ENCODE results near the gene KLHL20. TPM values are rescaled to one million over a fixed set of nuclear protein-coding genes. Genes with fewer than 3 reads are reported as not detected.
"Not testable (repeated sequence)": the region's sequence is repeated elsewhere in the genome, so short reads cannot be mapped to it uniquely, and the experiment has no call there.

Gene KLHL20
- total RNA-seq, 1 experiment from 2014 or later = 15.3 TPM

- no TSS peak for BruUV-seq (replicated peaks)
- Histone ChIP-seq H3K27ac (no peak overlapping the region), H3K79me2 (ENCODE audit: low read depth) (no peaks in the 10 kb centered on the region), H3K4me3 (no peak overlapping the region), H4K20me1 (ENCODE audit: insufficient read depth) (no peaks in the 10 kb centered on the region), H2AFZ (0 out of 2 replicates have a peak overlapping the region, but pooled peaks have one; percentile 55), H3K4me1 (replicated peaks; ENCODE audit: insufficient read depth) (peaks cover 5% of the 10 kb centered on the region; the same call in 1 of the 2 replicates), H3K36me3 (ENCODE audit: low read depth) (no peaks in the 10 kb centered on the region), H3K9me2 (ENCODE audit: insufficient read depth) (no peaks in the 10 kb centered on the region), H3K9me3 (ENCODE audit: insufficient read depth, low read depth) (no peaks in the 10 kb centered on the region), H3K27me3 (ENCODE audit: insufficient read depth, low read depth) (no peaks in the 10 kb centered on the region), H3K4me2 (no peak overlapping the region), H3F3A (ENCODE audit: insufficient read depth, low read depth) (no peaks in the 10 kb centered on the region)
- intact Hi-C loops (cut with micrococcal nuclease; ENCODE audit: unreplicated experiment) = no loop called here
- no peak for TF ChIP-seq CTCF (conservative IDR thresholded peaks at IDR 0.05)
- no peak for TF ChIP-seq EZH2 (IDR thresholded peaks at IDR 0.05; ENCODE audit: low read depth)
- ChIA-PET CTCF (no interaction called here), POLR2A (ENCODE audit: unreplicated experiment) (no interaction called here)
- DNase-seq = no peak
Measured at GRCh38 chr1:173682184-173682583, 32.6 kb upstream of the KLHL20 start.

GRCh38 chr1:173683838-173684237 is 30.9 kb upstream of the KLHL20 start:
- intact Hi-C loops (cut with micrococcal nuclease; ENCODE audit: unreplicated experiment); H3F3A ChIP-seq (ENCODE audit: insufficient read depth, low read depth); H3K27ac ChIP-seq; H3K9me3 ChIP-seq (ENCODE audit: insufficient read depth, low read depth); POLR2A ChIA-PET (ENCODE audit: unreplicated experiment); H3K36me3 ChIP-seq (ENCODE audit: low read depth); H3K9me2 ChIP-seq (ENCODE audit: insufficient read depth); CTCF ChIA-PET; H3K4me1 ChIP-seq (replicated peaks; ENCODE audit: insufficient read depth); H4K20me1 ChIP-seq (ENCODE audit: insufficient read depth); H2AFZ ChIP-seq; BruUV-seq (replicated peaks); H3K4me3 ChIP-seq; H3K4me2 ChIP-seq; H3K79me2 ChIP-seq (ENCODE audit: low read depth); H3K27me3 ChIP-seq (ENCODE audit: insufficient read depth, low read depth); DNase-seq: not testable (repeated sequence)

- H3K4me1 ChIP-seq (replicated peaks; ENCODE audit: insufficient read depth); H3K4me2 ChIP-seq; POLR2A ChIA-PET (ENCODE audit: unreplicated experiment); H4K20me1 ChIP-seq (ENCODE audit: insufficient read depth); H3K36me3 ChIP-seq (ENCODE audit: low read depth); H3K79me2 ChIP-seq (ENCODE audit: low read depth); H3K9me3 ChIP-seq (ENCODE audit: insufficient read depth, low read depth); H3K27me3 ChIP-seq (ENCODE audit: insufficient read depth, low read depth); intact Hi-C loops (cut with micrococcal nuclease; ENCODE audit: unreplicated experiment); H3K4me3 ChIP-seq; DNase-seq; CTCF ChIA-PET; H2AFZ ChIP-seq; H3K27ac ChIP-seq; H3F3A ChIP-seq (ENCODE audit: insufficient read depth, low read depth); BruUV-seq (replicated peaks); H3K9me2 ChIP-seq (ENCODE audit: insufficient read depth): not testable (repeated sequence)
Measured at GRCh38 chr1:173685121-173685520, 29.7 kb upstream of the KLHL20 start.

- Histone ChIP-seq H3K79me2 (ENCODE audit: low read depth) (no peaks in the 10 kb centered on the region), H3K4me1 (replicated peaks; ENCODE audit: insufficient read depth) (no peaks in the 10 kb centered on the region), H3K9me3 (ENCODE audit: insufficient read depth, low read depth) (no peaks in the 10 kb centered on the region), H4K20me1 (ENCODE audit: insufficient read depth) (no peaks in the 10 kb centered on the region), H3K36me3 (ENCODE audit: low read depth) (no peaks in the 10 kb centered on the region), H2AFZ (no peak overlapping the region), H3K27me3 (ENCODE audit: insufficient read depth, low read depth) (no peaks in the 10 kb centered on the region), H3K27ac (no peak overlapping the region), H3K4me3 (no peak overlapping the region), H3F3A (ENCODE audit: insufficient read depth, low read depth) (no peaks in the 10 kb centered on the region), H3K9me2 (ENCODE audit: insufficient read depth) (no peaks in the 10 kb centered on the region), H3K4me2 (no peak overlapping the region)
- POLR2A ChIA-PET (ENCODE audit: unreplicated experiment) = no interaction called here
- intact Hi-C loops (cut with micrococcal nuclease; ENCODE audit: unreplicated experiment) = no loop called here
- CTCF ChIA-PET = no interaction called here
- no TSS peak for BruUV-seq (replicated peaks)
- TF ChIP-seq CTCF (conservative IDR thresholded peaks at IDR 0.05) (no peak), EZH2 (IDR thresholded peaks at IDR 0.05; ENCODE audit: low read depth) (no peak)
- no peak for DNase-seq
Measured at GRCh38 chr1:173688300-173688699, 26.5 kb upstream of the KLHL20 start.

Data from PC-9 (cell line).